C4-2B (cell line): Measurements from ENCODE around the gene GPHN.
"Not testable (repeated sequence)": the region's sequence is repeated elsewhere in the genome, so short reads cannot be mapped to it uniquely, and the experiment has no call there.

ENCODE experiments used
- H3K27ac ChIP-seq: fragments of 450-650 bp; 2 replicates; pipeline ENCODE4 v1.5.1; 2017
- ZFX ChIP-seq: fragments of 450-650 bp; IDR thresholded peaks from 2 replicates; pipeline ENCODE4 v1.6.1; 2017
- TF ChIP-seq, protein P1 (sequence below): fragments of 450-650 bp; conservative IDR thresholded peaks from 2 replicates; pipeline ENCODE4 v1.5.1; 2017; ENCODE audit warnings: mild to moderate bottlenecking

The GPHN gene

DNA sequence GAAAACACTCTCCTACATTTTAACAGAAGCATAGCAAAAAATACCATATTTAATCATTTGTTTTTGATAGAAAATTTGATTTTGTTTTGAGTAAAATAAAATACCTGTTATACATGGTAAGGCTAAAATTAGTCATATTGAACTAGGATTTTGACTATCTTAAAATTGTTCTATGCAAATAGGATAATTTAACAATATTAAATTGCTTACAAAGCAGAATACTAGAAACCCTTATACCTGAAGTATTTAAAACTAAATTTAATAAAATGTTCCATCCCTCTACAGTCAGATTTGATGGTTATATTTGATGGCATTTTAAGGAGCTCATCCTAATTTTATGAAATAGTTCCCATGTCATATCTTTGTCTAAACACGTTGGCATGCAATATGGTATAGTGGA lies 323.2 kb downstream of the GPHN start:
- H3K27ac ChIP-seq, result no peak overlapping the region
- TF ChIP-seq ZFX, result no peak
- TF ChIP-seq, protein P1, sequence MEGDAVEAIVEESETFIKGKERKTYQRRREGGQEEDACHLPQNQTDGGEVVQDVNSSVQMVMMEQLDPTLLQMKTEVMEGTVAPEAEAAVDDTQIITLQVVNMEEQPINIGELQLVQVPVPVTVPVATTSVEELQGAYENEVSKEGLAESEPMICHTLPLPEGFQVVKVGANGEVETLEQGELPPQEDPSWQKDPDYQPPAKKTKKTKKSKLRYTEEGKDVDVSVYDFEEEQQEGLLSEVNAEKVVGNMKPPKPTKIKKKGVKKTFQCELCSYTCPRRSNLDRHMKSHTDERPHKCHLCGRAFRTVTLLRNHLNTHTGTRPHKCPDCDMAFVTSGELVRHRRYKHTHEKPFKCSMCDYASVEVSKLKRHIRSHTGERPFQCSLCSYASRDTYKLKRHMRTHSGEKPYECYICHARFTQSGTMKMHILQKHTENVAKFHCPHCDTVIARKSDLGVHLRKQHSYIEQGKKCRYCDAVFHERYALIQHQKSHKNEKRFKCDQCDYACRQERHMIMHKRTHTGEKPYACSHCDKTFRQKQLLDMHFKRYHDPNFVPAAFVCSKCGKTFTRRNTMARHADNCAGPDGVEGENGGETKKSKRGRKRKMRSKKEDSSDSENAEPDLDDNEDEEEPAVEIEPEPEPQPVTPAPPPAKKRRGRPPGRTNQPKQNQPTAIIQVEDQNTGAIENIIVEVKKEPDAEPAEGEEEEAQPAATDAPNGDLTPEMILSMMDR, result no peak

GRCh38 chr14:66833816-66834215 lies 325.9 kb downstream of the GPHN start:
- no peak overlapping the region for H3K27ac ChIP-seq
- TF ChIP-seq, protein P1, result no peak
- TF ChIP-seq ZFX, result no peak

DNA sequence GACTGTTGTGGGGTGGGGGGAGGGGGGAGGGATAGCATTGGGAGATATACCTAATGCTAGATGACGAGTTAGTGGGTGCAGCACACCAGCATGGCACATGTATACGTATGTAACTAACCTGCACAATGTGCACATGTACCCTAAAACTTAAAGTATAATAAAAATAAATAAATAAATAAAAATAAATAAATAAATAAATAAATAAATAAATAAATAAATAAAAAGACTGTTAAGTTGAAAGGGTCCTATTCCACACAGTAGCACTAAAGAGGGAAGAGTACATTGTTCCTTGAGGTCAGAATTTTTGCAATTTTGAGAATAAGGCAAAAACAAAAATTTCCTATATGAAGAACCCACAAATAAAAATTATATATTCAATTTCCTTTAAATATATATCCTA lies 329.5 kb downstream of the GPHN start:
- H3K27ac ChIP-seq, result not testable (repeated sequence)

DNA sequence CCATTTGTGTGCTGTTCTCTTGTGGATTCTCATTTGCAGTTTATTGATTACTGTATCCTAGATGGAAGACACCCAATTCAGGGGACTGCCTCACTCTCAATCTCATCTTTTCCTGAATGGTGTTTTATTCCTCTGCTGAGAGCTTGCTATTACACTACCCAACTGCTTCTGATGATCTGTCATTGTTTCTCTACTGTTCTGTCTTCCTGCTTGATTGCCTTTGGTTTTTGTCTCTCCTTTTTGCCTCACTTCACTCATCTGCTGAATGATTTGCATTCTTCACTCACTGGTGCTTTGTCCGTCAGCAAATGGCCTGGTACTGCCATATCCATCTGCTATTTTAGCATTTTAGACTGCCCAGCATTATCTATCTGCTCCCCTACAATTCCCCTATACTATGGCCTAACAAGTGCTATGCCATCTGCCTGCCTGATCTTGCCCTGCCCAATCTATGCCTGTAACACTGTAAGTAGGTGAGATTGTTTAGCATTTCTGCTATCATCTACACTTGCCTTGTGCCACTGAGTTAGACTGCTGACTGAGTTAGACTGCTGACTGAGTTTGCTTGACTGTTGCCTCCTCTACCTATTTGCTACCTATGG lies 335.1 kb downstream of the GPHN start:
- TF ChIP-seq, protein P1, result no peak
- TF ChIP-seq ZFX, result no peak
- H3K27ac ChIP-seq, result no peak overlapping the region

DNA sequence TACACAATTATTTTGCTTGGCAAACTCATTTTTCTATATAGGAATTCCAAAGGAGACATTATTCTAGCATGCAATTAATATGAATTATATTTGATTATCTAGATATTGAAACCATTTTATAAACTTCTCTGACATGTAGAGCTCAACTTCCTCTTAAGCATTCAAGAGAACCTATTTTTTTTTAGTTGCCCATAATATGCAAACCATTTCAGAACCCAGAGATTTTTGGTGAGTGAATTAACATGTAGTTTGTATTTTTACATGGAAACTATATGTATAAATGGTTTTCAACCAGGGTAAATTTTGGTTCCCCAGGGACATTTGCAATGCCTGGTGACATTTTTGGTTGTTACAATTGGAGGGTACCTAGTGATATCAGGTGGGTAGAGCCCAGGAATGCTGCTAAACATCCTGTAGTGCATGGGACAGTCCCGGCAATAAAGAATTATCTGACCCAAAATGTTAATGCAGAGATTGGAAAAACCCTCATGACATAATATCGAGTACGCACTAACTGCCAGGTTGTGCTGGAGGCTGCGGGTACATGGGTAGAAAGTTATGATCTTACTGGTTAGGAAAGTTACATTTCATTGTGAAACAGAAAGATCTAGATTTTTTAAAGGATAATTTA lies 342.4 kb downstream of the GPHN start:
- H3K27ac ChIP-seq, result no peak overlapping the region

GRCh38 chr14:66853311-66853710 lies 345.4 kb downstream of the GPHN start:
- H3K27ac ChIP-seq, result no peak overlapping the region
- TF ChIP-seq ZFX, result no peak
- TF ChIP-seq, protein P1, result no peak

More for the DNA sequence above, 342.4 kb downstream of the GPHN start:
- no peak for TF ChIP-seq ZFX

GRCh38 chr14:66857867-66858266 lies 349.9 kb downstream of the GPHN start:
- TF ChIP-seq, protein P1, result no peak
- TF ChIP-seq ZFX, result no peak
- no peak overlapping the region for H3K27ac ChIP-seq

DNA sequence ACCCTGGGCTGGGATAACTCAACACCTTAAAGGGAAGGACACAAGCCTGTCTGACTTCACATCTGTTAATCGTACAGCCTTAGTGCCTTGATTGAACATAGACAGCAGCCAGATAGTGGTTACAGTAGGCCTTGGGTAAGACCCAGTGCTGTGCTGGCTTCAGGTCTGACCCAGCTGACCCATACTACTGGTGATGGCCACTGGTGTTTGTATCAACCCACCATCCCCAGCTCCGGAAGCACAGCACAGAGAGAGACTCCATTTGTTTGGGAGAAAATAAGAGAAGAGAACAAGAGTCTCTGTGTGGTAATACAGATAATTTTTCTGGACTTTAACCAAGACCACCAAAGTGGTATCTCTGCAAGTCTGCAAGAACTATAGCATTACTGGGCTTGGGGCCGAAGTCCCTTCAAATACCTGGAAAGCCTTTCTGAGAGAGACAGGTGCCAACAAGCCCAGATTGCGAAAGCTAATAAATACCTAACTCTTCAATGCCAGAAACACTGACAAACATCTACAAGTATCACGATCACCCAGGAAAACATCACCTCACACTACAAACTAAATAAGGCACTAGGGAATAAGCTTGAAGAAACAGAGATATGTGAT lies 351.2 kb downstream of the GPHN start:
- no peak overlapping the region for H3K27ac ChIP-seq
- TF ChIP-seq, protein P1, result no peak
- no peak for TF ChIP-seq ZFX
